Prostate gland (tissue), 2 donors: Measurements from ENCODE around the gene BDNF. TPM values are rescaled to one million over a fixed set of nuclear protein-coding genes. Genes with fewer than 3 reads are reported as not detected.
"Not testable (repeated sequence)": the region's sequence is repeated elsewhere in the genome, so short reads cannot be mapped to it uniquely, and the experiment has no call there.

Experiments used
- DNase-seq: peaks from one replicate; pipeline ENCODE4 v3.0.0-alpha.2; 2019; ENCODE audit warnings: low spot score
- H3K27ac ChIP-seq, 2 donors: fragments of 200-600 bp; sonication (generic); 2 replicates each; pipeline ENCODE4 v1.5.1; 2017 to 2019
- H3K27me3 ChIP-seq: fragments of 200-600 bp; sonication (generic); replicated peaks from 2 replicates; pipeline ENCODE4 v1.5.1; 2019; ENCODE audit not compliant: insufficient read depth
- H3K36me3 ChIP-seq, 2 donors: fragments of 200-600 bp; sonication (generic); 1 replicate in 1 of 2; 2 replicates in 1 of 2; pipeline versions ENCODE4 v1.5.1 to v1.8.1; 2017 to 2019
- H3K4me1 ChIP-seq: fragments of 200-600 bp; sonication (generic); replicated peaks from 2 replicates; pipeline ENCODE4 v1.5.1; 2019
- H3K4me3 ChIP-seq, 2 donors: fragments of 200-600 bp; sonication (generic); 2 replicates each; pipeline ENCODE4 v1.5.1; 2017 to 2019
- H3K9me3 ChIP-seq: fragments of 200-600 bp; sonication (generic); 2 replicates; pipeline ENCODE4 v1.5.1; 2017
- POLR2A ChIP-seq: fragments of 450-650 bp; IDR thresholded peaks from one replicate; pipeline ENCODE4 v1.6.1; 2016; ENCODE audit warnings: antibody characterized with exemption, mild to moderate bottlenecking
- POLR2AphosphoS5 ChIP-seq: sonication (generic); formaldehyde crosslinking; IDR thresholded peaks from one replicate; pipeline ENCODE4 v1.6.1; 2017; ENCODE audit warnings: antibody characterized with exemption
- WGBS: methylation state at CpG from one replicate; pipeline ENCODE4 v1.1.5; 2018; 5-methylcytosine and 5-hydroxymethylcytosine counted together
- intact Hi-C: fragments of 100-400 bp; cut with DNase I; formaldehyde crosslinking; loops from one replicate; pipeline ENCODE4 v1.14.2; 2022
- total RNA-seq, 2 donors: library from RNA; depleted of rRNA; stranded (reverse); fragments of >200 nt; gene quantifications; one replicate each; pipeline ENCODE4 v1.1.0, GENCODE V29; 2016
- TF ChIP-seq, protein P1 (sequence below), 4 experiments: fragments of 200-600 bp in 2 of 4; fragments of 450-650 bp in 2 of 4; sonication (generic) in 2 of 4; IDR thresholded peaks; 1 replicate in 3 of 4; 2 replicates in 1 of 4; pipeline ENCODE4 v1.5.1; 2016 to 2019; ENCODE audit warnings: antibody characterized with exemption in 4 of 4, mild to moderate bottlenecking in 2 of 4, moderate library complexity in 2 of 4

Gene BDNF
- total RNA-seq, 2 donors from 2014 or later: 0.87 to 2.5 TPM

DNA sequence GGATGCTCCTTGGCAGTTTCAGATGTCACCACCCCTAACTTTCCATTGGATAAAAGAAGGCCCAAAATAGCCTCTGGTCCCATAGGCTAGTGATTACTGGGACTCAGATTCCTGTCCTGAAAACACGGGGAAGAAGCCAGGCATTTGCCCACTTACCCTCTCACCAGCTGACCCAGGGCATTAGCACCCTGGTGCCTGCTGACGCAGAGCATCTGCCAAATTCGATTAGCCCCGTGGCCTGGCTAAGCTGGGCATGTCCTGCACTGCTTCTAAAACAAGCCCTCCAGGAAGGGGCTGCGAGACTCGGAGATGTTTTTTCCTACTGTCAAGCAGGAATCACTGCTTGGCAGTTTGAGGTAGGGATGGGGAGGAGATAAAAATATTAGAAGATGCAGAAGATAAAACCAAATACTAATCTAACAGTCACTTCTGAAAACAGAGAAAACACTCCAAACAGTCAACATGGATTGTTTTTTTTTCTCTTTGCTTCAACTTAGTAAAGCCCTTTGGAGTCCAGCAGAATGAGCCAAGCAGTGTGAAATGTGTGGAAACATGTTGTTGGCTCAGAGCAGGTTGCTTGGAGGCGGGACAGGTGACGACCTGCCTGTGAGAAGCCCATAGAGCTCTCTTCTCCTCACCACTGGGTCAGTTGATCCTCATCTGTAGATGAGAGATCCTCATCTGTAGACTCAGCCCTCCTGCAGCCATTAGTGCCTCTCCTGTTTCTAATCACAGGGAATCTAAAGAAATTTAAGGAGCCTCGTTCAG, 54.0 kb downstream of the BDNF start:
- no peaks in the 10 kb centered on the region for H3K36me3 ChIP-seq
- DNase-seq: no peak
- no peak overlapping the region for H3K4me3 ChIP-seq
- 48% methylated on average over 9 of the region's 9 CpGs for WGBS
- no peak overlapping the region for H3K27ac ChIP-seq
- no peaks in the 10 kb centered on the region for H3K27me3 ChIP-seq
- intact Hi-C loops: no loop called here
- TF ChIP-seq POLR2AphosphoS5: no peak
- TF ChIP-seq, protein P1, sequence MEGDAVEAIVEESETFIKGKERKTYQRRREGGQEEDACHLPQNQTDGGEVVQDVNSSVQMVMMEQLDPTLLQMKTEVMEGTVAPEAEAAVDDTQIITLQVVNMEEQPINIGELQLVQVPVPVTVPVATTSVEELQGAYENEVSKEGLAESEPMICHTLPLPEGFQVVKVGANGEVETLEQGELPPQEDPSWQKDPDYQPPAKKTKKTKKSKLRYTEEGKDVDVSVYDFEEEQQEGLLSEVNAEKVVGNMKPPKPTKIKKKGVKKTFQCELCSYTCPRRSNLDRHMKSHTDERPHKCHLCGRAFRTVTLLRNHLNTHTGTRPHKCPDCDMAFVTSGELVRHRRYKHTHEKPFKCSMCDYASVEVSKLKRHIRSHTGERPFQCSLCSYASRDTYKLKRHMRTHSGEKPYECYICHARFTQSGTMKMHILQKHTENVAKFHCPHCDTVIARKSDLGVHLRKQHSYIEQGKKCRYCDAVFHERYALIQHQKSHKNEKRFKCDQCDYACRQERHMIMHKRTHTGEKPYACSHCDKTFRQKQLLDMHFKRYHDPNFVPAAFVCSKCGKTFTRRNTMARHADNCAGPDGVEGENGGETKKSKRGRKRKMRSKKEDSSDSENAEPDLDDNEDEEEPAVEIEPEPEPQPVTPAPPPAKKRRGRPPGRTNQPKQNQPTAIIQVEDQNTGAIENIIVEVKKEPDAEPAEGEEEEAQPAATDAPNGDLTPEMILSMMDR (IDR thresholded peaks at IDR 0.05): no peak
- no peak for TF ChIP-seq POLR2A
- no peaks in the 10 kb centered on the region for H3K9me3 ChIP-seq
- H3K4me1 ChIP-seq: no peaks in the 10 kb centered on the region

DNA sequence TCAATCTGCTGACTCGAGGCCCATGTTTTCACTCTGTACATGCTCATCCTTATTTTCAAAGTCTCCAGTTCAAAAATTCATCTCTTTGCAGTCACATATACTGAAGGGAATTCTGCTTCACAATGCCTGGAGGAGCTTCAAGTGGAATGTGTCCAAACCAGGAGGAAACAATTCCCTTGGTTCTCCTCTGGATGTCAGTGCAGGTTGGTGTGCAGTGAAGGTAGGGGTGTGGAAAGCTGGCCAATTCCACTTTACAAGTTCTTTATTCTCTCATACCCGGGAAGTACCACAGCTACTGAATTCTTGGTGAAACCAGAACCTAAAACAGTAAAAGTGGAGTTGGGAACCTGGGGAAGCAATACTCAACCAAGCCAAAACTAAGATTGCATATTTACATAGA, 57.3 kb downstream of the BDNF start:
- intact Hi-C loops: no loop called here
- Histone ChIP-seq H3K4me3 (no peak overlapping the region), H3K4me1 (no peaks in the 10 kb centered on the region), H3K9me3 (no peaks in the 10 kb centered on the region), H3K27me3 (no peaks in the 10 kb centered on the region), H3K27ac (no peak overlapping the region), H3K36me3 (no peaks in the 10 kb centered on the region)
- DNase-seq: no peak
- WGBS: 57% methylated on average over 2 of the region's 2 CpGs
- TF ChIP-seq POLR2AphosphoS5 (no peak), POLR2A (no peak)
- TF ChIP-seq, protein P1 (IDR thresholded peaks at IDR 0.05): no peak

DNA sequence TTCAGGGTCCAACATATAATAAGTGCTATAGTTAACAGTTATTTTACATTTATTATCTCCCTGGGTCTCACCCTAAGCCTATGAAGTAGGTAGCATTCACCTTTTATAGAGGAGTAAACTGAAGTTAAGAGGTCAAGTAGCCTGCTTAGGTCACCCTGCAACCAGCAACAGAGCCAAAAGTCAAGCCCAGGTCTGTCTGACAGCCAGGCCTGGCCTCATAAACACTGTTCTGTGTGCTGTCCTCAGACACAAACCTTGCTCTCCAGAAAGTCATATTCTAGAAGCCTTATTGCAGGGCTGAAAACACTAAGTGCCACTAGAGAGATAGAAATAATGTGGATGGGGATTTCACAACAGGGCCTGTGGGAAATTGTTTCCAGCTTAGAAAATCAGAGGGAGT, 59.3 kb downstream of the BDNF start:
- TF ChIP-seq, protein P1 (IDR thresholded peaks at IDR 0.05): no peak
- TF ChIP-seq POLR2A (no peak), POLR2AphosphoS5 (no peak)
- intact Hi-C loops: no loop called here
- no peaks in the 10 kb centered on the region for H3K36me3 ChIP-seq

DNA sequence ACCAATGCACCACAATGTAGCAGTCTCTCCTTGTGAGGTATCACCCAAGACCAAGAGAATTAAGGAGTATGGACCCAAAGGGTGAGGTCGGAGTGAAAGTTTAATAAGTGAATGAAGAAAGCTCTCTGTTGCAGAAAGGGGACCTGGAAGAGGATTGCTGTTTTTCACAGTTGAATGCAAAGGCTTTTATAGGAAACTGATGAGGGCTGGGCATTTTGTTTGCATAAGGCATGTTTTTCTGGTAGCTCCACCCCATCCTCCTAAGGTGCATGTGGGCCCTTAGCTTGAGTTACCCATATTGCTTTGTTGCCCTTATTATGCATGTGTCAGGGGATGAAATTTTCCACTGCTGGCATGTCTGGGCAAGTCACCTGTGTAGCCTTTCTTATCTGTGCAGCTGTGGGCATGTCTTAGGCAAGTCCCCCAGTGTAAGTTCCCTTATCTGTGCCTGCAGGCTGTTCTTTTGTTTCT, 64.7 kb downstream of the BDNF start:
- DNase-seq: no peak
- WGBS: 89% methylated on average over 1 of the region's 1 CpG
- Histone ChIP-seq H3K27ac (no peak overlapping the region), H3K4me3 (no peak overlapping the region), H3K9me3 (no peaks in the 10 kb centered on the region), H3K36me3 (no peaks in the 10 kb centered on the region), H3K4me1 (no peaks in the 10 kb centered on the region), H3K27me3 (no peaks in the 10 kb centered on the region)
- intact Hi-C loops: no loop called here
- TF ChIP-seq POLR2AphosphoS5: no peak
- TF ChIP-seq, protein P1 (IDR thresholded peaks at IDR 0.05): no peak
- no peak for TF ChIP-seq POLR2A

More for the DNA sequence above, 59.3 kb downstream of the BDNF start:
- no peak overlapping the region for H3K27ac ChIP-seq
- DNase-seq: no peak
- no peak overlapping the region for H3K4me3 ChIP-seq
- no peaks in the 10 kb centered on the region for H3K4me1 ChIP-seq
- H3K27me3 ChIP-seq: no peaks in the 10 kb centered on the region
- no peaks in the 10 kb centered on the region for H3K9me3 ChIP-seq

DNA sequence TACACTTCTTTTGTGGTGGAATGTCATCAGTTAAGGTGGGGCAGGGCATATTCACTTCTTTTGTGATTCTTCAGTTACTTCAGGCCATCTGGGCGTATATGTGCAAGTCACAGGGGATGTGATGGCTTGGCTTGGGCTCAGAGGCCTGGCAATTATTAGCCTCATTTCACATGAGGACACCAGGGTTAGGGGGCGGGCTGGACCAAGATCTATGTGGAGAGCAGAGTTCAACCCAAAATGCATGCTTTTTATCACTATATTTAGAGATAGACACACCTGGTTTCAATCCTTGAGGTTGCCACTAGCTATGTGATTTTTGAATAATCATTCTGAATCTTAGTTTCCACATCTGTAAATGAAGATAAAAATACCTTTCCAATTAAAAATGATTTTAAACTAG, 65.5 kb downstream of the BDNF start:
- DNase-seq, intact Hi-C loops, H3K9me3 ChIP-seq, H3K27me3 ChIP-seq, H3K4me1 ChIP-seq, H3K4me3 ChIP-seq, H3K36me3 ChIP-seq, H3K27ac ChIP-seq: not testable (repeated sequence)
- 95% methylated on average over 2 of the region's 2 CpGs for WGBS

DNA sequence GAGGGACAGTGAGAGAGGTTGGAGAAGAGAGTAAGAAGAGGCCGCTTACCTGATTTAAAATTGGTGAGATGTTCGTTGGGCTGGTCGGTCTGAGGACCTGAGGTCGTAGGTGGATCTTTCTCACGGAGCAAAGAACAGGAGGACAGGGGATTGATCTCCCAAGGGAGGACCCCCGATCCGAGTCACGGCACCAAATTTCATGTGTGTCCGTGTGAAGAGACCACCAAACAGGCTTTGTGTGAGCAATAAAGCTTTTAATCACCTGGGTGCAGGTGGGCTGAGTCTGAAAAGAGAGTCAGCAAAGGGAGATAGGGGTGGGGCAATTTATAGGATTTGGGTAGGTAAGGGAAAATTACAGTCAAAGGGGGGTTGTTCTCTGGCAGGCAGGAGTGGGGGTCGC, 66.0 kb downstream of the BDNF start:
- H3K4me1 ChIP-seq, H3K27ac ChIP-seq, H3K36me3 ChIP-seq, H3K9me3 ChIP-seq, H3K27me3 ChIP-seq, H3K4me3 ChIP-seq, DNase-seq, intact Hi-C loops: not testable (repeated sequence)
- WGBS: 96% methylated on average over 10 of the region's 10 CpGs

DNA sequence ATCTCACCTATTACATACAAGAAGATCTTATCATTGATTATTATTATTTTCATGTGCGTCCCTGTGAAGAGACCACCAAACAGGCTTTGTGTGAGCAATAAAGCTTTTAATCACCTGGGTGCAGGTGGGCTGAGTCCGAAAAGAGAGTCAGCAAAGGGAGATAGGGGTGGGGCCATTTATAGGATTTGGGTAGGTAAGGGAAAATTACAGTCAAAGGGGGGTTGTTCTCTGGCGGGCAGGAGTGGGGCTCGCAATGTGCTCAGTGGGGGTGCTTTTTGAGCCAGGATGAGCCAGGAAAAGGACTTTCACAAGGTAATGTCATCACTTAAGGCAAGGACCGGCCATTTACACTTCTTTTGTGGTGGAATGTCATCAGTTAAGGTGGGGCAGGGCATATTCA, 71.2 kb downstream of the BDNF start:
- WGBS: 91% methylated on average over 5 of the region's 5 CpGs

More for the DNA sequence above, 71.2 kb downstream of the BDNF start:
- H3K36me3 ChIP-seq, H3K4me3 ChIP-seq, H3K27ac ChIP-seq, H3K27me3 ChIP-seq, H3K9me3 ChIP-seq, DNase-seq, intact Hi-C loops, H3K4me1 ChIP-seq: not testable (repeated sequence)
